ENCODE results near the gene PDE4D.

The PDE4D gene

DNA sequence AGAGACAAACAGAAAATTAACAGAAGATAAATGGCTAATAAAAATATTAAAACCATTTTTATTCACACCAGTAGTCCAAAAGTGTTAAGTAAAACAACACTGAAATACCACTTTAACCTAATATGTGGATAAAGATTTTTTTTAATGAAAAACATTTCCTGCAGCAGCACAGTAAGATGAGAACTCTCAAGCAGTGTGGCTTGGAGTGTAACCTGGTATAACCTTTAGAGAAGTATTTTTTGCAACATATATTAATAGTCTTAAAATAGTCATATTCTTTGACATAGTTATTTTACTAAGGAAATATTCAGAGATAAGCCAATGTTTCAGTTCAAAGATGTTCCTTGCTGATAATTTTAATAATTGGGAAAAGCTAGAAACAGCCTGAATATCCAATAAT lies 644.4 kb downstream of the PDE4D start:
- no peak overlapping the region for H3K27ac ChIP-seq (ENCODE audit: low read depth, low read length)
- H3K4me3 ChIP-seq (ENCODE audit: low read depth, low read length) = no peak overlapping the region
- H2AFZ ChIP-seq (ENCODE audit: low read length, unreplicated experiment) = no peak overlapping the region
- no peaks in the 10 kb centered on the region for H3K79me2 ChIP-seq (ENCODE audit: control insufficient read depth, insufficient read depth, low read length, unreplicated experiment)
- no peaks in the 10 kb centered on the region for H3K36me3 ChIP-seq (ENCODE audit: insufficient read depth, low read length)
- H3K4me1 ChIP-seq (ENCODE audit: control insufficient read depth, insufficient read depth, low read length, unreplicated experiment) = no peaks in the 10 kb centered on the region
- peaks cover 5% of the 10 kb centered on the region for H3K27me3 ChIP-seq (ENCODE audit: insufficient read depth, low read length)

DNA sequence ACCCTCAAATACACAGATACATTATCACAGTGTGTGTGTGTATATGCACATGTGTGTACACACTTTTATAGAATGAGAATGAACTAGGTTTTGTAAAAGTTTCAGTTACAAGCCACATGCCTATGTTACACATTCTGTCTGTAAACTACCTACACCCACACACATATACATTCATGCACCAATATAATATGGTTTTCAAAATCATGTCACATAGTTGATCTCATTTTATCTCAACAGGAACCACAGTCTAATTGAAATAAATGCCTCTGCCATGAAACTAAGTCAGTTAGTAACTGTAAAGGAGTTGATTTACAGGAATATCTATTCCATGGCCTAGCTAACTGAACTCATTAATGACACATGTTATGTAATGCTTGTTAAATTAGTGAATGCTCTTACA lies 646.6 kb downstream of the PDE4D start:
- Histone ChIP-seq H3K27ac (ENCODE audit: low read depth, low read length) (no peak overlapping the region), H3K4me1 (ENCODE audit: control insufficient read depth, insufficient read depth, low read length, unreplicated experiment) (no peaks in the 10 kb centered on the region), H3K27me3 (ENCODE audit: insufficient read depth, low read length) (no peaks in the 10 kb centered on the region), H3K79me2 (ENCODE audit: control insufficient read depth, insufficient read depth, low read length, unreplicated experiment) (no peaks in the 10 kb centered on the region), H3K4me3 (ENCODE audit: low read depth, low read length) (no peak overlapping the region), H3K36me3 (ENCODE audit: insufficient read depth, low read length) (no peaks in the 10 kb centered on the region), H2AFZ (ENCODE audit: low read length, unreplicated experiment) (no peak overlapping the region)

DNA sequence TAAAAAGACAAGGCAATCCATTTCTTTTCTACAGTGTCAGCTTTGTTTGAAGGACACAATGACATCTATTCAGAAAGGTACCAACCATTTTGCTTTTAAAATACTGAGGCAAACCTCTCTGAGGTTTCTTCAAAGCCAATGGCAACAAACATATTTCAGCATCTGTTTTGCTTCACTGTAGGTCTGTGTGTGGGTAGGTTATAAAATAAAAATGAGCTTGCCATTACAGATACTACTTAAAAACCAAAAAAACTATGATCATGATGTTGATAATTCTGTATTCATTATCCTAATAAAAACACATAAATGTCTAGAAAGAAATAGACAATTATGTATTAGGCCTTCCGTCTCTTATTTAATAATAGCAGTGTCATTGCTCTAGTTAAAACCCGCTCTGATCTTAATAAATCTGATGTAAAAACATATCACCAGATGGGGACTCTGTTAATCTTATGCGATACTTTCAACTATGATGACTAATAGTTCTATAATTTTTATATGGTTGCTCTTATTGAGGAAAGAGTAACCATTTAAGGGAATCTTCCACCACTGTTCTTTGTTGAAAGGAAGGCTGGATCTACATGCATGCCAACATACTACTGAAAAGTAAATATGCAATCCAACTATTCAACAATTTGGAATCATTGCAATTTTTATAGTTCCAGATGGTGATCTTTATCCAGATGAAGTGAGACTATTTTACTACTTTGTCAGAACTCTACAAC lies 647.2 kb downstream of the PDE4D start:
- no peak overlapping the region for H3K4me3 ChIP-seq (ENCODE audit: low read depth, low read length)
- H3K27ac ChIP-seq (ENCODE audit: low read depth, low read length) = no peak overlapping the region
- no peak overlapping the region for H2AFZ ChIP-seq (ENCODE audit: low read length, unreplicated experiment)
- no peaks in the 10 kb centered on the region for H3K79me2 ChIP-seq (ENCODE audit: control insufficient read depth, insufficient read depth, low read length, unreplicated experiment)
- no peaks in the 10 kb centered on the region for H3K36me3 ChIP-seq (ENCODE audit: insufficient read depth, low read length)
- no peaks in the 10 kb centered on the region for H3K27me3 ChIP-seq (ENCODE audit: insufficient read depth, low read length)
- H3K4me1 ChIP-seq (ENCODE audit: control insufficient read depth, insufficient read depth, low read length, unreplicated experiment) = no peaks in the 10 kb centered on the region

DNA sequence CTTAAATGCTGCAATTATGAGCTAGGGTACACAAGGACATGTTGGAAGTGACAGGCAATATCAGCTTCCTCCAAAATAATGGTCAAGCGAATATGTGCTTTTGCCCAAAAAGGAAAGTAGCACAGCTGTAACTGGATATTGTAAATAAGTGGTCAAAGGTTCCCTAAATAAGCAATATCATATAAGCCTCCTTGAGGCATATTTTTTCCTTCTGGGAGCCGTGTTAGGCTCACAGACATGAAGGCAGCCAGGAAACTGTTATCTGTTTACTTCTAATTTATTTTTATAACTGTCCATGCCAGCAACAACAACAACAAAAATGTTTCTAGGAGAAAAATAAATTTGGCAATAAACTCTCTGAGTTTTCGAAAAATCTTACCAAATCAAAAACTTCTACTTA lies 648.3 kb downstream of the PDE4D start:
- no peak overlapping the region for H3K4me3 ChIP-seq (ENCODE audit: low read depth, low read length)
- no peaks in the 10 kb centered on the region for H3K79me2 ChIP-seq (ENCODE audit: control insufficient read depth, insufficient read depth, low read length, unreplicated experiment)
- H3K27ac ChIP-seq (ENCODE audit: low read depth, low read length) = no peak overlapping the region
- H3K27me3 ChIP-seq (ENCODE audit: insufficient read depth, low read length) = no peaks in the 10 kb centered on the region
- no peaks in the 10 kb centered on the region for H3K4me1 ChIP-seq (ENCODE audit: control insufficient read depth, insufficient read depth, low read length, unreplicated experiment)
- H2AFZ ChIP-seq (ENCODE audit: low read length, unreplicated experiment) = peak overlapping the region; percentile 57
- H3K36me3 ChIP-seq (ENCODE audit: insufficient read depth, low read length) = no peaks in the 10 kb centered on the region

DNA sequence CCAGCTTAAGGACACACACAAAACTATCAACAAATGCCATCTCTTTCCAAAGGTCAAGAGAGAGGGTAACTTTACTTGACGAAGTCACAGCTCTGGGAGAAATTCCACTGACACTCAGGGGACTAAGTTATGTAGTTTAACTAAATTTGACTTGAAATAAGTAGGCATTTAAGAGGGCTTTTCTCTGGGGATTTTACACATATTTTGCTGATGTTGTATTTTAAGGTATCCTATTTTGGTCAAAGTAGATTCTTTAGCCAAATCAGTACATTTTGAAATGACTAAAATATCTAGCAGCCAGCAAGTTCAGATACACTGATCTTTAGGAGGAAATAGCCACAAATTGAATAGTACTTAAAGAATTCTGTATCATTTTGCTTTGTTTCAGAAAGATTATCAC lies 652.0 kb downstream of the PDE4D start:
- no peaks in the 10 kb centered on the region for H3K27me3 ChIP-seq (ENCODE audit: insufficient read depth, low read length)
- no peaks in the 10 kb centered on the region for H3K36me3 ChIP-seq (ENCODE audit: insufficient read depth, low read length)
- H3K4me1 ChIP-seq (ENCODE audit: control insufficient read depth, insufficient read depth, low read length, unreplicated experiment) = peaks cover 9% of the 10 kb centered on the region
- no peak overlapping the region for H3K27ac ChIP-seq (ENCODE audit: low read depth, low read length)
- no peak overlapping the region for H2AFZ ChIP-seq (ENCODE audit: low read length, unreplicated experiment)
- no peak overlapping the region for H3K4me3 ChIP-seq (ENCODE audit: low read depth, low read length)
- no peaks in the 10 kb centered on the region for H3K79me2 ChIP-seq (ENCODE audit: control insufficient read depth, insufficient read depth, low read length, unreplicated experiment)

DNA sequence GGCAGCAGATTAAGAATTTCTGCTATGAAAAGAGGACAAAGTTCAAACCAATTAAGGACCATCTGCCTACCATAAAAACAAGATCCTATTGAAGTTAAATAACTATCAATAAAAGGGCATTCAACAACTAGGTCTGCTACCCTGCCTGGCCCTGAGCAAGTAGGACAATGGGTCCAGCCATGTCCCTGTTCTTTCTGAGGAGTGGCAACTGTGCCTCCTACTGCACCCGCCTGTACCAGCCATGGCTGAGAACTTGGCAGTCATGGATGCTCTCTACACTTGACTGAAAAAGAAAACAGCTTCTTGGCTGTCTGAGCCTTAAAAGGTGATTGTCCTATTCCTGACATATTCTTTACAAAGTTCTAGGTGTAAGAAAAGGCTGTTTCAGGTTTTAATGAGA lies 652.4 kb downstream of the PDE4D start:
- no peaks in the 10 kb centered on the region for H3K79me2 ChIP-seq (ENCODE audit: control insufficient read depth, insufficient read depth, low read length, unreplicated experiment)

DNA sequence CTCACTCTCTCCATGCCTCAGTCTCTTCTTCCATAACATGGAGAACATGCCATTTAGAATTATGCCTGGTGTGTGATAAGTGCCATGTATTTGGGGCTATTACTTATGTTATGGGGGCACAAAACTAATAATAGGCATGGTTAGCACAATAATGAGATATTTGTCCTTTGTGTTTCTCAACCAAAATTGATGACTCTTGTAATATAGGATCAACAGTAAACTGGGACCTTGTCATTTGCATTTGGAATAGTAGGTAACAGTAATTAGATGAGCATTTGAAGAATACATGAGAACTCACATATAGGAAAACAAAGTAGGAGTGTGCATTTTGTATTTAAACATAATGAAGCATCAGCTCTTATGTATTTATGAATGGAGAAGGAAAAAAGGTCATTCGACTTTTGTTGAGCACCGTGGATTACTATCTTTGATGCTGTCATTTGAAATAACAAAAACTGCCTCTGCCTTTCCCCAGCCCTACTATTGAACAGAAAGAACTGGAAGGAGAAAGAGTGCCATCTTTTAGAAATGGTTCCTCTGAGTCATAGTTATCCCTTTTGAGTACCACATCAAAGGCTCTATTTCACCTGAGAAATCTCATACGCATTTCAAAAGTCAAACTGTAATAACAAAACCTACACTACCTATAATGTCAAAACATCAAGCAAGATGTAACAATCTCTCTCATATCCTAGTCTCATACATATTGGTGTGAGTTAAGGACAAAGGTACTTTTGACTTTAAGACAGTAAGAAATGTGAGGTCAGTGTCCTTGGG lies 655.2 kb downstream of the PDE4D start:
- no peaks in the 10 kb centered on the region for H3K27me3 ChIP-seq (ENCODE audit: insufficient read depth, low read length)
- H3K36me3 ChIP-seq (ENCODE audit: insufficient read depth, low read length) = no peaks in the 10 kb centered on the region
- H2AFZ ChIP-seq (ENCODE audit: low read length, unreplicated experiment) = no peak overlapping the region
- peaks cover 15% of the 10 kb centered on the region for H3K4me1 ChIP-seq (ENCODE audit: control insufficient read depth, insufficient read depth, low read length, unreplicated experiment)
- no peaks in the 10 kb centered on the region for H3K79me2 ChIP-seq (ENCODE audit: control insufficient read depth, insufficient read depth, low read length, unreplicated experiment)
- H3K4me3 ChIP-seq (ENCODE audit: low read depth, low read length) = no peak overlapping the region
- no peak overlapping the region for H3K27ac ChIP-seq (ENCODE audit: low read depth, low read length)

More for the DNA sequence above, 652.4 kb downstream of the PDE4D start:
- H2AFZ ChIP-seq (ENCODE audit: low read length, unreplicated experiment) = no peak overlapping the region
- H3K27me3 ChIP-seq (ENCODE audit: insufficient read depth, low read length) = no peaks in the 10 kb centered on the region
- no peaks in the 10 kb centered on the region for H3K36me3 ChIP-seq (ENCODE audit: insufficient read depth, low read length)
- peaks cover 13% of the 10 kb centered on the region for H3K4me1 ChIP-seq (ENCODE audit: control insufficient read depth, insufficient read depth, low read length, unreplicated experiment)
- no peak overlapping the region for H3K4me3 ChIP-seq (ENCODE audit: low read depth, low read length)
- no peak overlapping the region for H3K27ac ChIP-seq (ENCODE audit: low read depth, low read length)

DNA sequence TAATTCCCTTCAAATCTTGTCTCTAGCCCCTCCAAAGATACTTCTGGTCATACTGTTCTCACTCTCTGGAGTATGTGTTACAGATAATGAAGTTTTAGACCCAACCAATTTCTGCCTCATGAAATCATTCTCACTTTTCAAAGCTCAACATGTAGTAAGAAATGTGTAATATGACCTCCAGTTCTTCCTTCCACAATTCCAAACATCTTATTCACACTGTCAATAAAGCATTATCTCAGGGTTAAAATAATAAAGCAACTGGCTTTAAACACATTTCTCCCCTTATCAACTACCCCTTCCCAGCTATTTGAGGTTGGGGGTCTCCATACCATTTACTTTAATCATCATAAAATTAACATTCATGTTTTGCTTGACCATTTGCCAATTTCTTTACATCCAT lies 656.5 kb downstream of the PDE4D start:
- no peak overlapping the region for H2AFZ ChIP-seq (ENCODE audit: low read length, unreplicated experiment)
- H3K4me3 ChIP-seq (ENCODE audit: low read depth, low read length) = no peak overlapping the region
- H3K79me2 ChIP-seq (ENCODE audit: control insufficient read depth, insufficient read depth, low read length, unreplicated experiment) = no peaks in the 10 kb centered on the region
- H3K36me3 ChIP-seq (ENCODE audit: insufficient read depth, low read length) = no peaks in the 10 kb centered on the region
- H3K27me3 ChIP-seq (ENCODE audit: insufficient read depth, low read length) = no peaks in the 10 kb centered on the region
- peaks cover 15% of the 10 kb centered on the region for H3K4me1 ChIP-seq (ENCODE audit: control insufficient read depth, insufficient read depth, low read length, unreplicated experiment)
- no peak overlapping the region for H3K27ac ChIP-seq (ENCODE audit: low read depth, low read length)

DNA sequence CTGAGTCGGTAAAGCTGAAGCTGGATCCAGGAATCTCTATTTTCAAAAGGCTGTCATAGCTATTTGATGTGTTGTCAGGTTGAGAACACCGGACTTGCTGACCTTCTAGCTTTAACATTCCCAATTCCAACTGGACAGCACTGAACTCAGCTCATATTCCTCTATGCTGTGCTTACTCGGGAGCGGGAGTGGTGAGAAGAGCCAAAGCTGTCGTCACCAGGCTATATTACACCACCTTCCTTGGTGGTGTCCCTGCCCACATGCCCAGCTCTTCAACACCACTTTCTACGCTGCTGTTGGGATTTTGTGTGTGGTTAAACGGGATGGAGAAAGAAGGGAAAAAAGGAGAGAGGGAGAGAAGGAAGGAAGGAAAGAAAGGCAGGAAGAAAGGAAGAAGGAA lies 657.1 kb downstream of the PDE4D start:
- Histone ChIP-seq H3K27me3 (ENCODE audit: insufficient read depth, low read length) (no peaks in the 10 kb centered on the region), H3K36me3 (ENCODE audit: insufficient read depth, low read length) (no peaks in the 10 kb centered on the region), H3K4me1 (ENCODE audit: control insufficient read depth, insufficient read depth, low read length, unreplicated experiment) (peaks cover 15% of the 10 kb centered on the region), H3K4me3 (ENCODE audit: low read depth, low read length) (no peak overlapping the region), H2AFZ (ENCODE audit: low read length, unreplicated experiment) (no peak overlapping the region), H3K79me2 (ENCODE audit: control insufficient read depth, insufficient read depth, low read length, unreplicated experiment) (no peaks in the 10 kb centered on the region), H3K27ac (ENCODE audit: low read depth, low read length) (no peak overlapping the region)

DNA sequence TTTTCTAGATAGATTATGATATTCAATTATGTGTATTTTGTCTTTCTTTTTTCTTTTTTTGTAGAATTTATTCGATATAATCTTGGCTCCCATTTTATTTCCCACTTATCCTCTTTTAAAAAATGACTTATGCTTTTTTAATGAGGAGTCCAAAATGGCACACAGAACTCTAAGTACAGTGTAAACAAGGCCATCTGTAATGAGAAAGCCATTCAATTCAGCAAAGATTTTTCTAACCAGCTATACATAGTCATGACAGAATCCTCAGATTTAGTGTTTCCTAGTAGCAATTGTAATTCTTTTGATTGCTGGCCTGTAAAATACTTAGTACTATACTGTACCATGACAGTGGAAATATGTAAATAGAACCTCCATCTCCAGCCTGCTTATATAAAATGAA lies 659.3 kb downstream of the PDE4D start:
- no peak overlapping the region for H3K4me3 ChIP-seq (ENCODE audit: low read depth, low read length)
- no peaks in the 10 kb centered on the region for H3K36me3 ChIP-seq (ENCODE audit: insufficient read depth, low read length)
- H3K27ac ChIP-seq (ENCODE audit: low read depth, low read length) = no peak overlapping the region
- H3K27me3 ChIP-seq (ENCODE audit: insufficient read depth, low read length) = no peaks in the 10 kb centered on the region
- H3K4me1 ChIP-seq (ENCODE audit: control insufficient read depth, insufficient read depth, low read length, unreplicated experiment) = peaks cover 15% of the 10 kb centered on the region
- no peak overlapping the region for H2AFZ ChIP-seq (ENCODE audit: low read length, unreplicated experiment)
- no peaks in the 10 kb centered on the region for H3K79me2 ChIP-seq (ENCODE audit: control insufficient read depth, insufficient read depth, low read length, unreplicated experiment)
